ENCODE results near the gene GAL3ST3.
"Not testable (repeated sequence)": the region's sequence is repeated elsewhere in the genome, so short reads cannot be mapped to it uniquely, and the experiment has no call there.

Gene GAL3ST3

DNA sequence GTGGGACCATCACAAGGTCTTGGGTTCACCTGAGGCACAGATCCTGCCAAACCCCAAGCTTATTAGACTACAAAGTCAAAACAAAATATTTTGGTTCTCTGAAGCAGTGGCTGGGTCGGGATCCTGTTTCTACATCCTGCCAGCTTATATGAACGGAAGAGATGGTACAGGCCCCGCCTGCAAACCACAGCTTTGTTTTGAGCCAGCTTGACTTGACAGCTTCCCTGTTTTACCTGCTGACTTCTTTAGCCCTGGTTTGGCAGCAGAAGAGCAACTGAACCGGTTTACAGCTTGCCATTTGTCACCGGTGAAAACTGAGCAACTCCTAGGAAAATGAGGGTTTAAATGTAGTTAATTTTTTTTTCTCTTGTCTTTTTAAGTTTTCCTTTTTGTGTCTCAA is 32.5 kb upstream of the GAL3ST3 start:
- peaks cover 23% of the 10 kb centered on the region for H3K36me3 ChIP-seq
- H4K20me1 ChIP-seq: peaks cover 13% of the 10 kb centered on the region; the same call in 1 of the 2 replicates
- no peaks in the 10 kb centered on the region for H3K9me3 ChIP-seq
- H3K27me3 ChIP-seq: no peaks in the 10 kb centered on the region
- peak overlapping the region; percentile 69; the same call in 1 of the 2 replicates for H3K9ac ChIP-seq
- no peak for TF ChIP-seq Cebpa-rat (IDR thresholded peaks at IDR 0.05)
- H3K4me1 ChIP-seq: peaks cover 65% of the 10 kb centered on the region
- H3K4me2 ChIP-seq: peak overlapping the region; percentile 85
- H3K27ac ChIP-seq: peak overlapping the region; percentile 65
- H3K4me3 ChIP-seq: peak overlapping the region; percentile 46; the same call in 1 of the 2 replicates

DNA sequence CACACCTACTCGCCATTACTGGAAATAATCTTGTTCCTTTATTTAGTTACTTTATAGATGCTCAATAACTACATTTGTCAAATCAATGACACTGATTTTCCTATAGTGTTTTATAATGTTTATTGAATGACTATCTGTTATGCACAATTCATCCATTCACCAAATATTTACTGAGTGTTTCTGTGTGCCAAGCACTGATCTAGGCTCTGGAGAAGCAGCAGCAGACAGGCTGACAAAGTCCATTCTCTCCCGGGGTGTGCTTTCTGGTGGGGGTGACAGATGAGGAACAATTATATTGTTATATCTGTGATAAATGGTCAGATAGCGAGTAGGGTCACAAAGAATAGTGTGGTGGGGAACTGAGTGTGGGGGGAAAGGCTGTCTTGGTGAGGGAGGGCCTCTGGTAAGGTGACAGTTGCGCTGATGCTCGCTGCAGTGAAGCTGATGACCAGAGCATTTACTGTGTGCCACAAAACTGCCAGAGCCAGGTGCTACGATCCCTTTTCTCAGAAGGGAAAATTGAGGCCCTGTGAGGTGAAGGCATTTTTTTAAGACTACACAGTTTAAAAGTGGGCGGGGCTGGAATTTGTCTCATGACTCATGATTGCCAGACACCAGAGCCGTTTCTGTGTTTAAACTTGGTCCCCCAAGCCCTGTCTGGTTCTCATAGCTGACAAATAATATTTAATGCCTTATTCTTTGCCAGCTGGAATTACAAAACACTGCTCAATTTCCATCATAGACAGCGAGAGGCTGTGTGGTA is 31.3 kb upstream of the GAL3ST3 start:
- Histone ChIP-seq H3K36me3 (peaks cover 34% of the 10 kb centered on the region), H3K4me2 (peak overlapping the region; percentile 85), H3K27me3 (no peaks in the 10 kb centered on the region), H3K4me3 (no peak overlapping the region), H3K9ac (0 out of 2 replicates have a peak overlapping the region, but pooled peaks have one; percentile 69), H4K20me1 (peaks cover 13% of the 10 kb centered on the region; the same call in 1 of the 2 replicates), H3K27ac (peak overlapping the region; percentile 65; the same call in 1 of the 2 replicates), H3K9me3 (no peaks in the 10 kb centered on the region), H3K4me1 (peaks cover 61% of the 10 kb centered on the region)
- no peak for TF ChIP-seq Cebpa-rat (IDR thresholded peaks at IDR 0.05)

DNA sequence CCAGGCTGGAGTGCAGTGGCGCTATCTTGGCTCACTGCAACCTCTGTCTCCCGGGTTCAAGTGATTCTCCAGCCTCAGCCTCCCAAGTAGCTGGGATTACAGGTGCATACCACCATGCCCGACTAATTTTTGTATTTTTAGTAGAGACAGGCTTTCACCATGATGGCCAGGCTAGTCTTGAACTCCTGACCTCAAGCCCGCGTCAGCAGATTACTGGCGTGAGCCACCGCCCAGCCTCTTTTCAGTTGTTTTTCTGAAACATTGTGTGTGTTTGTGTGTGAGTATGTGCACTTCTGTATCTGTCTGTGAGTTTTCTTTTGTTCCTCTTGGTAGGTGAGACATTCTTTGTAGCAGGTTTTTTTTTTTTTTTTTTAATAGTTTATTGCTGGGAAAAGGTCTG is 30.0 kb upstream of the GAL3ST3 start:
- not testable (repeated sequence) for H3K4me2 ChIP-seq, H3K9ac ChIP-seq, H3K9me3 ChIP-seq, H3K27ac ChIP-seq, H3K27me3 ChIP-seq, H4K20me1 ChIP-seq, H3K4me3 ChIP-seq
- H3K36me3 ChIP-seq: peaks cover 47% of the 10 kb centered on the region
- peaks cover 48% of the 10 kb centered on the region for H3K4me1 ChIP-seq

DNA sequence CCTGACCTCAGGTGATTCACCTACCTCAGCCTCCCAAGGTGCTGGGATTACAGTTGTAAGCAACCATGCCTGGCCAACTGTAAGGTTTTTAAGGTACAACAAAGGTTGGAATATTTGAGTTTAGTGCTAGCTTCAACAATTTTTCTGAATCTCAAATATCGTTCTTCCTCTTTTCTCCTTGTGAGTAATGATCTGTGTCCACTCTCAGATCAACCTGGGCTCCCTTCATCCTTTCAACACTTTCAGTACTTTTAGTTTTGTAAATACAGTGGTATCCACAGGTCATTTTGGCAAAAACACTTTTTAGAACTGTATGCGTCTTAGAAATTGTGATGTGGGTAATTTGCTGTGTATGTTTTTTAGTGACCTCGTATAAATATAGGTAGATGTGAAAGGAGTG is 29.0 kb upstream of the GAL3ST3 start:
- H3K4me3 ChIP-seq: no peak overlapping the region
- no peak overlapping the region for H3K27ac ChIP-seq
- H3K36me3 ChIP-seq: peaks cover 54% of the 10 kb centered on the region
- no peaks in the 10 kb centered on the region for H3K9me3 ChIP-seq
- H4K20me1 ChIP-seq: peaks cover 15% of the 10 kb centered on the region; the same call in 1 of the 2 replicates
- peaks cover 42% of the 10 kb centered on the region for H3K4me1 ChIP-seq
- H3K27me3 ChIP-seq: no peaks in the 10 kb centered on the region
- no peak for TF ChIP-seq Cebpa-rat (IDR thresholded peaks at IDR 0.05)
- no peak overlapping the region for H3K4me2 ChIP-seq
- H3K9ac ChIP-seq: no peak overlapping the region

DNA sequence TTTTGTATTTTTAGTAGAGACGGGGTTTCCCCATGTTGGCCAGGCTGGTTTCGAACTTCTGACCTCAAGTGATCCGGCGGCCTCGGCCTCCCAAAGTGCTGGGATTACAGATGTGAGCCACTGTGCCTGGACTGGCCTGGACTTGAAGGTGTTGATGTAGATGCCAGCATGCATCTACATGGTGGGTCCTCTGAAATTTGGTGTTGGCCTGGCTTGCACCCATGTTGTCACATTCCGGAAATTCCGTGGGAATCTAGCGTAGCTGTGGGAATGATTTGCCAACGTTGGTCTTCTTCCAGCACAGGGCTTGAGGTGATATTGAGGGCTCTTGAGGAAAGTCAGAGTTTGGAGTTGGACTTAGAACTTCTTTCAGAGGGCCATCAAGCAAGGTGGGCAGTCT is 27.6 kb upstream of the GAL3ST3 start:
- H3K27me3 ChIP-seq: no peaks in the 10 kb centered on the region
- peaks cover 56% of the 10 kb centered on the region for H3K36me3 ChIP-seq
- no peak for TF ChIP-seq Cebpa-rat (IDR thresholded peaks at IDR 0.05)
- H3K4me3 ChIP-seq: no peak overlapping the region
- H3K4me1 ChIP-seq: peaks cover 42% of the 10 kb centered on the region
- no peak overlapping the region for H3K27ac ChIP-seq
- H4K20me1 ChIP-seq: peaks cover 22% of the 10 kb centered on the region
- no peak overlapping the region for H3K4me2 ChIP-seq
- H3K9ac ChIP-seq: no peak overlapping the region
- H3K9me3 ChIP-seq: no peaks in the 10 kb centered on the region

DNA sequence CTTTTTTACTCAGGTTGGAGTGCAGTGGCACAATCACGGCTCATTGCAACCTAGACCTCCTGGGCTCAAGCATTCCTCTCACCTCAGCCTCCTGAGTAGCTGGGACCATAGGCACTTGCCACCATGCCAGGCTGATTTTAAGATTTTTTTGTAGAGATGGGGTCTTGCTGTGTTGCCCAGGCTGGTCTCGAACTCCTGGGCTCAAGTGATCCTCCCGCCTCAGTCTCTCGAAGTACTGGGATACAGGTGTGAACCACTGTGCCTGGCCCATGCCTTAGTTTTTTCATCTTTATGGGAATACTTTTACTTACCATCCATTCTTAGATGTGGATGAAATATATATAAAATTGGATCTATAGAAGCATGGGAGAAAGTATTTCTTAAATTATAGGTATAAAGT is 26.3 kb upstream of the GAL3ST3 start:
- peaks cover 37% of the 10 kb centered on the region for H3K4me1 ChIP-seq
- no peaks in the 10 kb centered on the region for H3K9me3 ChIP-seq
- H4K20me1 ChIP-seq: peaks cover 29% of the 10 kb centered on the region
- H3K4me2 ChIP-seq: no peak overlapping the region
- no peak for TF ChIP-seq Cebpa-rat (IDR thresholded peaks at IDR 0.05)
- no peak overlapping the region for H3K9ac ChIP-seq
- no peaks in the 10 kb centered on the region for H3K27me3 ChIP-seq
- peaks cover 56% of the 10 kb centered on the region for H3K36me3 ChIP-seq
- H3K4me3 ChIP-seq: no peak overlapping the region
- no peak overlapping the region for H3K27ac ChIP-seq

DNA sequence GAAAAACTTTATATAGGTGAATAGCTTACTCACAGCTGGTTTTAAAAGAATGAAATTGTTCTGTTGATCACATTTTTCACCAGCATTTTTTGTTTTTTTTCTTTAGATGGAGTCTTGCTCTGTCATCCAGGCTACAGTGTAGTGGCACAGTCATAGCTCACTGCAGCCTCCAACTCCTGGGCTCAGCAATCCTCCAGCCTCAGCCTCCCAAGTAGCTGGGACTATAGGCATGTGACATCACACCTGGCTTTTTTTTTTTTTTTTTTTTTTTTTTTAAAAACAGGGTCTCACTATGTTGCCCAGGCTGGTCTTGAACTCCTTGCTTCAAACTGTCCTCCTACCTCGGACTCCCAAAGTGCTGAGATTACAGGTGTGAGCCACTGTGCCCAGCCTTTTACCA is 24.7 kb upstream of the GAL3ST3 start:
- no peak overlapping the region for H3K4me3 ChIP-seq
- no peaks in the 10 kb centered on the region for H3K9me3 ChIP-seq
- H3K4me1 ChIP-seq: peaks cover 43% of the 10 kb centered on the region
- TF ChIP-seq Cebpa-rat (IDR thresholded peaks at IDR 0.05): no peak
- peaks cover 37% of the 10 kb centered on the region for H4K20me1 ChIP-seq
- no peak overlapping the region for H3K4me2 ChIP-seq
- H3K27me3 ChIP-seq: no peaks in the 10 kb centered on the region
- no peak overlapping the region for H3K27ac ChIP-seq
- no peak overlapping the region for H3K9ac ChIP-seq
- H3K36me3 ChIP-seq: peaks cover 59% of the 10 kb centered on the region

DNA sequence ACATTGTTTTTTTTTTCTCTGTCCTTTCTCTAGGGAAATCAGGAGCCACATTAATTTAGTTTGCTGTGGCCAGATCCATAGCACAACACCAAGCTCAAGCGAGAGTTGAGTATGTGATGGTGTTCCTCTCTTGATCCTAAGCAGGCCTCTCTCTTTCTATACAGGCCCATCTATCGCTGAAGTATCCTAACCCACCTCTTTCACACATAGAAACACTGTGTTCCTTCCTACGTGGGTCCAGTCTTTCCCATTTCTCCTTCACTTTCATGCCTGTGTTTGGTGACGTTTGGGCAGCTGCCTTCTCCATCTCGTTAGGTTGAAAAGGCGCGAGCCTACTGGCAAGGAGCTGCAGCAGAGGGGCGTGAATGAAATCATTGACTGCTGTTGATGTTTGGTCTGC is 23.6 kb upstream of the GAL3ST3 start:
- Histone ChIP-seq H3K4me3 (no peak overlapping the region), H3K36me3 (peaks cover 60% of the 10 kb centered on the region), H3K9me3 (no peaks in the 10 kb centered on the region), H3K4me2 (peak overlapping the region; percentile 96), H3K27me3 (no peaks in the 10 kb centered on the region), H3K4me1 (peaks cover 49% of the 10 kb centered on the region), H3K27ac (no peak overlapping the region), H3K9ac (no peak overlapping the region; the same call in 1 of the 2 replicates), H4K20me1 (peaks cover 48% of the 10 kb centered on the region)
- TF ChIP-seq Cebpa-rat (IDR thresholded peaks at IDR 0.05): no peak

DNA sequence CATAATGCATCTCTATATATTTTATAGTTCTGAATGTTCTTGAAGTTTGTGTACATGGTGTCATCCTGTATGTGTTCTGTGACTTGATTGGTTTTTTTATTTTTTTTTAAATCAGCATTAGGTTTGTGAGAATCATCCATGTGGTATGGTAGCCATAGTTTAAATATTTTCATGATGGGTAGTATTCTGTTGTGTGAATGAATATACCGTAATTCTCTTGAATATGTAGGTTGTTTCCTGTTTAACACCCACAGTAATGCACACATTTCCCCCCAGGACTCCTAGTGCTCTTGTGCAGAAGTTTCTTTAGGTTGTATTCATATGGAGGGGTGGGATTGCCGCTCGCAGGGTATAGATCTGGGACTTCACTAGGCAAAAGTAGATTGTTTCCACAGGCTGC is 23.1 kb upstream of the GAL3ST3 start:
- no peak overlapping the region for H3K27ac ChIP-seq

DNA sequence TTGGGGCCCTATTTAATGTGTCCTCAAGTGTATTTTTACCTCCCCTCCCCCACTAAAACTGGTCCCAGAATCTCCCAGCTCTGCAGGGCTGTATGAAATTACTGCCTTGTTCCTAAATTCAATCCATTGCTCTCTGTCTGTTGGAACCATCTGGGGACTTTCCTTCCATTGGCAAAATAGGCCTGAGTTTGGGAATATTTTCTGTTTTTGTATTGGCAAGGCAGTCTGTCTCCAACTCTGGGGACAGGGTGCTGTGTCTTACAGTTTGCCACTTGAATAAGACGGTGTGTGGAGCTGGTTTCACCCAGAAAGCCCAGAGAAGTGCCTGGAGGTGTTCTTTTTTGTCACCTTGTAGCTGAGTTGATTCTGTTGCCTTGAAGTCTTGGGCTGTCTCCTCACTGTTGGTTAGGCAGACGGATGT is 22.4 kb upstream of the GAL3ST3 start:
- H3K27ac ChIP-seq: no peak overlapping the region

More for the DNA sequence above, 23.1 kb upstream of the GAL3ST3 start:
- H3K4me1 ChIP-seq: peaks cover 50% of the 10 kb centered on the region
- peaks cover 53% of the 10 kb centered on the region for H4K20me1 ChIP-seq
- peaks cover 60% of the 10 kb centered on the region for H3K36me3 ChIP-seq
- H3K9me3 ChIP-seq: no peaks in the 10 kb centered on the region
- no peak for TF ChIP-seq Cebpa-rat (IDR thresholded peaks at IDR 0.05)
- peak overlapping the region; percentile 94 for H3K4me3 ChIP-seq
- no peaks in the 10 kb centered on the region for H3K27me3 ChIP-seq
- H3K9ac ChIP-seq: no peak overlapping the region
- peak overlapping the region; percentile 96 for H3K4me2 ChIP-seq

More for the DNA sequence above, 22.4 kb upstream of the GAL3ST3 start:
- H3K4me1 ChIP-seq: peaks cover 57% of the 10 kb centered on the region
- peaks cover 60% of the 10 kb centered on the region for H3K36me3 ChIP-seq
- no peaks in the 10 kb centered on the region for H3K9me3 ChIP-seq
- H4K20me1 ChIP-seq: peaks cover 59% of the 10 kb centered on the region
- H3K4me2 ChIP-seq: peak overlapping the region; percentile 96
- no peaks in the 10 kb centered on the region for H3K27me3 ChIP-seq
- peak overlapping the region; percentile 94 for H3K4me3 ChIP-seq
- H3K9ac ChIP-seq: peak overlapping the region; percentile 87; the same call in 1 of the 2 replicates
- TF ChIP-seq Cebpa-rat (IDR thresholded peaks at IDR 0.05): no peak
